Activated B cell treated with CpG ODN at 0.5 μM for 24 hours (primary cell): ENCODE results near the gene TGFBRAP1. TPM values are rescaled to one million over a fixed set of nuclear protein-coding genes. Genes with fewer than 3 reads are reported as not detected.

Source experiments
- ATAC-seq: fragments of 200-7000 bp; cut with Tn5 transposase; one replicate; pipeline ENCODE4 v1.10.0; 2021; ENCODE audit warnings: low read depth, mild to moderate bottlenecking, moderate library complexity
- CTCF ChIA-PET: fragments of 350-600 bp; sonication (Branson Sonifier 250); formaldehyde crosslinking; loops from one replicate; lab custom pipeline; 2021; ENCODE audit warnings: antibody characterized with exemption; lab: Charles Lee
- POLR2A ChIA-PET: fragments of 350-600 bp; sonication (Branson Sonifier 250); formaldehyde crosslinking; loops from one replicate; lab custom pipeline; 2021; ENCODE audit warnings: antibody characterized with exemption; lab: Charles Lee
- DNase-seq: peaks from one replicate; pipeline ENCODE4 v3.0.0; 2022
- H3K27ac Mint-ChIP-seq: one replicate; pipeline ENCODE4 v1.8.0; 2020; ENCODE audit warnings: mixed read lengths
- H3K27me3 Mint-ChIP-seq: one replicate; pipeline ENCODE4 v1.8.0; 2021; ENCODE audit warnings: mixed read lengths
- H3K36me3 Mint-ChIP-seq: one replicate; pipeline ENCODE4 v1.8.0; 2021; ENCODE audit warnings: low read depth, mixed read lengths
- H3K4me1 Mint-ChIP-seq: one replicate; pipeline ENCODE4 v1.8.0; 2021; ENCODE audit warnings: mixed read lengths
- H3K4me3 Mint-ChIP-seq: one replicate; pipeline ENCODE4 v1.8.0; 2020; ENCODE audit warnings: mild to moderate bottlenecking, mixed read lengths
- H3K9me3 Mint-ChIP-seq: one replicate; pipeline ENCODE4 v1.8.0; 2020; ENCODE audit warnings: mixed read lengths
- CTCF ChIP-seq: fragments of 200-600 bp; IDR thresholded peaks from one replicate; pipeline ENCODE4 v1.8.0; 2022; ENCODE audit warnings: antibody characterized with exemption, mild to moderate bottlenecking
- intact Hi-C: fragments of 100-400 bp; cut with micrococcal nuclease; formaldehyde crosslinking; loops from one replicate; pipeline ENCODE4 v1.15.1; 2024
- total RNA-seq: library from RNA; stranded (reverse); gene quantifications from 2 replicates; pipeline ENCODE4 v1.2.3, GENCODE V29; 2022

Gene TGFBRAP1
- total RNA-seq, 1 donor from 2014 or later = 25.2 TPM

DNA sequence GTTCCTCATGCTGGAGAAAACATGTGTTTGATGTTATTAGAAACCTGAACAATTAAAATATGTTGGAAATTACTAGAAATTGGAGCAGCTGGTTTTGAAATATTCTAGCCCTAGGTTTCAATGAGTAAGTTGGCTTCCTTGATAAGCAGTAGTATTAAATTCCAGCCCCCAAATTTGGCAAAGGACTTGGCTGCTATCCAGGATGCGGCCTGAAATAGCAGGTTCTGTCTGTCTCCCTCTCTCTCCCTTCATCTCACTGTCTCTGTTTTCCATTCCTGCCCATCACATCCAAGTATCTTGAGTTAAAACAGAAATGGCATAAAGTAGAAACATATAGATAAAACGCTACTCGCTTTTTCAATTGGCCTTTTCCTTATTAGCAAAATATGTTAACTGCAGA, 108.9 kb downstream of the TGFBRAP1 start:
- TF ChIP-seq CTCF = no peak
- H3K36me3 Mint-ChIP-seq = no peaks in the 10 kb centered on the region
- CTCF ChIA-PET = no interaction called here
- no peak for ATAC-seq
- no peaks in the 10 kb centered on the region for H3K4me1 Mint-ChIP-seq
- no peak overlapping the region for H3K4me3 Mint-ChIP-seq
- POLR2A ChIA-PET = no interaction called here
- H3K9me3 Mint-ChIP-seq = no peaks in the 10 kb centered on the region
- no peak for DNase-seq
- peaks cover 12% of the 10 kb centered on the region for H3K27me3 Mint-ChIP-seq
- no peak overlapping the region for H3K27ac Mint-ChIP-seq
- intact Hi-C loops = no loop called here

- DNase-seq = no peak
- Mint-ChIP-seq H3K36me3 (no peaks in the 10 kb centered on the region), H3K4me1 (no peaks in the 10 kb centered on the region), H3K9me3 (no peaks in the 10 kb centered on the region), H3K27ac (no peak overlapping the region), H3K27me3 (no peaks in the 10 kb centered on the region), H3K4me3 (no peak overlapping the region)
- TF ChIP-seq CTCF = no peak
- intact Hi-C loops = no loop called here
- CTCF ChIA-PET = no interaction called here
- POLR2A ChIA-PET = no interaction called here
- no peak for ATAC-seq
Measured at GRCh38 chr2:105215586-105216192, 113.8 kb downstream of the TGFBRAP1 start.

Other genes with a start within 250 kb of the TGFBRAP1 start
- gene GPR45, start 88.0 kb downstream of the TGFBRAP1 start, total RNA-seq = not detected in 2 replicates
- 20.0 and 23.8 TPM in 2 replicates for gene C2orf49, start 7.8 kb upstream of the TGFBRAP1 start, total RNA-seq
- 0.16 and 0.27 TPM in 2 replicates for gene FHL2, start 69.3 kb upstream of the TGFBRAP1 start, total RNA-seq